GM20000 (cell line): ENCODE data around the gene PPP2R5C.

Experiments
- DNase-seq: peaks from one replicate; pipeline ENCODE4 v3.0.0; 2012; ENCODE audit warnings: low spot score
- TF ChIP-seq, protein P1 (sequence below): IDR thresholded peaks from 2 replicates; pipeline ENCODE4 v1.5.1; 2012; ENCODE audit warnings: mild to moderate bottlenecking, control low read depth; ENCODE audit errors: extremely low read depth, missing control alignments

Gene PPP2R5C

DNA sequence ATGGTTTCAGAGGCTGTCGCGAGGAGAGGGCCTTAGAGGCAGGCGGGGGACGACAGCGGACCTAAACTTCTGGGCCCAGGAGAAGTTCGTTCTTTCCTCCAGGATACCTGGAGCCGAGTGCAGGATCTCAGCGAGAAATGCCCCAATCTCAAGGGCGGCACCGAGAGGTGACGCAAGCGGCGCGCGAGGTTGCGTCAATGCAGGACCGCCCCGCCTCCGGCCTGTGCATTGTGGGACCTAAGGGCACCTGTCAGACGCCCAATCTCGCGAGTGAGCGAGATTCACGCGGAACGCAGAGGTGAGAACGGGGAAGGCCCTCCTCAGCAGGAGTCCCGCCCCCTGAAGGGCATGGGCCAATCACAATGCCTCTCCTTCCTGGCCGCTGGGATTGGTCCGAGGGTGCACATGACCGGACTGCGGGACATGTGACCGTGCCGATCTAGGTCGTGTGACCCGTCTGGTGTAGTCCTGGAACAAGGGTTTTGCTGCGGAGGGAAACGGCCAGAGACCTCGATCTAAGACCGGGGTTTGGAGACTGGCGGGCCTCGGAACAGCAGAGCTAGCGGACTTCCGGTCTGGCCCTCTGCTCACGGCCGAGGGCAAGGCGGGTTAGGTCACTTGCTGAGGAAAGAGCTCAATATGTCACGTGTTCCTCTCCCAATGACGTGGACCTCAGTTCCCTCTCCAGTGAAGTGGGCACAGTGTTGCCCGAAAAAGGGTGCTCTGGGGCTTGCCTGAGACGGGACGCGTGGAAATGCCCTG, 186.6 kb downstream of the PPP2R5C start:
- TF ChIP-seq, protein P1, sequence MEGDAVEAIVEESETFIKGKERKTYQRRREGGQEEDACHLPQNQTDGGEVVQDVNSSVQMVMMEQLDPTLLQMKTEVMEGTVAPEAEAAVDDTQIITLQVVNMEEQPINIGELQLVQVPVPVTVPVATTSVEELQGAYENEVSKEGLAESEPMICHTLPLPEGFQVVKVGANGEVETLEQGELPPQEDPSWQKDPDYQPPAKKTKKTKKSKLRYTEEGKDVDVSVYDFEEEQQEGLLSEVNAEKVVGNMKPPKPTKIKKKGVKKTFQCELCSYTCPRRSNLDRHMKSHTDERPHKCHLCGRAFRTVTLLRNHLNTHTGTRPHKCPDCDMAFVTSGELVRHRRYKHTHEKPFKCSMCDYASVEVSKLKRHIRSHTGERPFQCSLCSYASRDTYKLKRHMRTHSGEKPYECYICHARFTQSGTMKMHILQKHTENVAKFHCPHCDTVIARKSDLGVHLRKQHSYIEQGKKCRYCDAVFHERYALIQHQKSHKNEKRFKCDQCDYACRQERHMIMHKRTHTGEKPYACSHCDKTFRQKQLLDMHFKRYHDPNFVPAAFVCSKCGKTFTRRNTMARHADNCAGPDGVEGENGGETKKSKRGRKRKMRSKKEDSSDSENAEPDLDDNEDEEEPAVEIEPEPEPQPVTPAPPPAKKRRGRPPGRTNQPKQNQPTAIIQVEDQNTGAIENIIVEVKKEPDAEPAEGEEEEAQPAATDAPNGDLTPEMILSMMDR = no peak
- DNase-seq = peak; percentile 98

DNA sequence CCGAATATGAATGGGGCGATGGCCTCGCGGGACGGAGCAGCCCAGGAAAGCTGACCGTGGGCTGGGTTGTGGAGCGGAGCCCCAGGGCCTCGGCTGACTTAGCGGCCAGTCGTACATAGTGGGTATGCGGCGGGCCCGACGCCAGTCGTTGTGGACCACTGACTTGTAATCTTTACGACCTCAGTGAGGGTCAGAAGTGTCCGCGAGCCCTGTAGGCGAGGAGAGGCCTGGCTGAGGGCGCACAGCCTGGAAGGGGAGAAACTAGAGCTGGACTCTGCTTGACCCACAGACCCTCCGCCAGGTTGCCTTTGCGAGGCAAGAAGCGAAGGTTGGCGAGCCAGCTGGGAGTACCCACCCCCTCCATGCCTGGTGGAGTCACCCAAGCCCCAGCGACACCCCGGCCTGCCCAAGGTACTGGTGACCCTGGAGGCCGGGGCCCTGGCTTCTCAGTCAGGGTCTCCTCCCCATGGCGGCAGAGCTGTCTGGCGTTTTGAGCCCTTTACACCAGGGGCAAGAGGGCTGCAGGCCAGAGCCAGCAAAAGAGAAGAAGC, 187.2 kb downstream of the PPP2R5C start:
- TF ChIP-seq, protein P1 = no peak
- DNase-seq = no peak

DNA sequence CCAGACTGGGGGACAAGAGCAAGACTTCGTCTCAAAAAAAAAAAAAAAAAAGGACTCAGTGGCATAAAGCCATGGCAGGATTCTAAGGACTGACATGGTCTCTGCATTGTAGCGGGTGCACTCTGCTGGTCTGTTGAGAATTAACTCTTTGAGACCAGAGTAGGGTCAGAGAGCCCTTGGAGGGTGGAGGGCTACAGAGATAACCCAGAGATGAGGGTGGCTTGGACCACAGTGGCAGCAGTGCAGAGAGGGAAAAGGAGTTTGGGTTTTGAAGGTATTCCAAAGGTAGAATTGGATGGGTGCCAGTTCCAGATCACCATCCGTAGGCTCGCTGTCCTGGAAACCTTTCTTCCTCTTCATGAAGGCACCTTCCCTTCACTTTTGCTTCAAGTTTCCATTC, 188.6 kb downstream of the PPP2R5C start:
- no peak for DNase-seq
- TF ChIP-seq, protein P1 = no peak

DNA sequence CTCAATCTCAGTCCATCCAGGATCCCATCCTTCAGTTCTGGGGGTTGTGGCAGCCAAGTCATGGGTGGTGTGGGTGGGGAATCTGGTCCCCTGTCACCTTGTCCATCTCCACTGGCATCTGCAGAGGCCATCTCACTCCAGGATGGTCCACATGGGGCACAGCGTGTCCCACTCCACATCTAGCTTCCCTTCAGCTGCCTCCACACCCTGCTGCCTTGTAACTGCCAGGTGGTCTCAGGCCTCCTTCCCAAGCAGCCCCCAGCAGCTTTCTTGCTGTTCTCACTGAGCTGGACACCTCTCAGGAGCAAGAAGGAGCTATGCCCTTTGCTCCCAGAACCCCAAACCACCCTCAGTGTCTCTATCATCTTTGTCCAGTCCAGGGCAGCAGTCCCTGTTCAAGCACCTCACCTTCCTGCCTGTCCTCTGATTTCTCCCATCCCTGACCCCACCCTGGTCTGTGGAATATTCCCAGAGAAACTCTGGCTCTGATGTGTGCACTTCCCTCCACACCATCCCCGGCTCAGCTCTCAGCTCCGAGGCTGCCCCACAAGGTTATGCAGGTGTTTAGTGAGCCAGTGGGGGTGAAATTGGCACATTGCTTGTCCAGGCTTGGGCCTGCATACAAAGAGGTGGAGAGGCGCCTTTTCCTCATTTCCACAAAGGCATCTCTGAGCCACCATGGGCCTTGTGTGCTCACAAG, 189.2 kb downstream of the PPP2R5C start:
- no peak for DNase-seq
- TF ChIP-seq, protein P1 = no peak

DNA sequence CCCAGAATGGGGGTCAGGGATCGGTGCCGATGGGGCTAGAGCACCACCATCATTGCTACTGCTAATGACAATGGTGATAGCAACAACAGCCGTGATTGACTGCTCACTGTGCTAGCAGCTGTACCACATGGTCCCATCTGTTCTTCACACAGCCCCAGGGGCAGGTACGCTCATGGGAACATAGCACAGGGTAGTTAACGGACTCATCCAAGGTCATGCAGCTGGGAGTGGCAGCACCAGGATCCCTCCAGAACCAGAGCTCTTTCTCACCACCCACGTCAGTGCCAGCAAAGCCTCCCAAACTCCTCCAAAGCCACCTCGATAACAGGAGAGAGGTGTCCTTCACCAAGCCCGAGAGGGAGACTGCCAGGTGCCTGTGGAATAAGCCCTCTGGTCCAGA, 191.6 kb downstream of the PPP2R5C start:
- TF ChIP-seq, protein P1 = no peak
- no peak for DNase-seq

DNA sequence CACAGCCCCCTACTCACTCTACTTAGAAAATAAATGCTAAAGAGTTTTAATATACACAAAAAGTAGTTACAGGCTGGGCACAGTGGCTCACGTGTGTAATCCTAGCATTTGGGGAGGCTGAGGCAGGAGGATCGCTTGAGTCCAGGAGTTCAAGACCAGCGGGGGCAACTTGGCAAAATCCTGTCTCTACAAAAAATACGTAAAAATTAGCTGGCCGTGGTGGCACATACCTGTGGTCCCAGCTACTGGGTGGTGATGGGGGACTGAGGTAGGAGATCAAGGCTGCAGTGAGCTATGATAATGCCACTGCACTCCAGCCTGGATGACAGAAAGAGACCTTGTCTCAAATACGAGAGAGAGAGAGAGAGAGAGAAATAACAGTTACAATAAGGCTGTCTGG, 193.0 kb downstream of the PPP2R5C start:
- no peak for DNase-seq
- TF ChIP-seq, protein P1 = no peak

DNA sequence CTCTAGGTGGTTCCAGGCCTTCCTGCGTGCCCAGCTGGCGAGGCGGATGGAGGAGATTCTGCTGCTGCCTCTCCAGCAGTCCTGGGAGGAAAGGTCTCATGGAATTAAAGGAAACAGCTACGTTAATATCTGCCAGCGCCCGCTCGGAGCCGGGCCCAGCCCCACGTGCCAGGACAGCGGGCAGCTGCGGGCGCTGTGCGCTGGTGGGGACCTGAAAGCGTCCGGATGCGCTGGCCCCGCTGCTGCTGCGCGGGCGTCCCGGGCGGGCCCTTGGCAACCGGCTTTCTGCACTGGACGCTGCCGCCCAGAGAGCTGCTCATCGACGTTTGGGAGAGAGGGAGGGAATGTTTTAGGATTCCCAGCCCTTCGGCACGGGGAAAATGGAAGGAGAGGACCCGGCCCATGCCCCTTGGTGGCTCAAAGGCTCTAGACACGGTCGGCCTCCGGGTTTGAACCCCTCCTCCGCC, 194.2 kb downstream of the PPP2R5C start:
- TF ChIP-seq, protein P1 = no peak
- DNase-seq = no peak
